M059J (cell line): Measurements from ENCODE around the gene UBE2I. TPM values are rescaled to one million over a fixed set of nuclear protein-coding genes. Genes with fewer than 3 reads are reported as not detected.
"Not testable (repeated sequence)": the region's sequence is repeated elsewhere in the genome, so short reads cannot be mapped to it uniquely, and the experiment has no call there.

Experiments
- DNase-seq: peaks from one replicate; pipeline ENCODE4 v3.0.0-alpha.2; 2012; ENCODE audit warnings: low read depth
- total RNA-seq: library from RNA; depleted of rRNA; stranded (reverse); fragments of >200 nt; shearing (Covaris generic); gene quantifications from 2 replicates; pipeline ENCODE4 v1.2.3, GENCODE V29; 2014

UBE2I gene
- total RNA-seq, 1 experiment from 2014 or later, result 85.7 TPM

- DNase-seq, result no peak
Measured at GRCh38 chr16:1314399-1315068, 5.1 kb downstream of the UBE2I start.

GRCh38 chr16:1315081-1316032 is 5.9 kb downstream of the UBE2I start:
- no peak for DNase-seq

- no peak for DNase-seq
Measured at GRCh38 chr16:1316033-1316405, 6.6 kb downstream of the UBE2I start.

GRCh38 chr16:1317479-1318267 is 8.2 kb downstream of the UBE2I start:
- no peak for DNase-seq

- no peak for DNase-seq
Measured at GRCh38 chr16:1318268-1318545, 8.8 kb downstream of the UBE2I start.

GRCh38 chr16:1319041-1319440 is 9.6 kb downstream of the UBE2I start:
- DNase-seq, result no peak

GRCh38 chr16:1320097-1320496 is 10.7 kb downstream of the UBE2I start:
- DNase-seq, result no peak

GRCh38 chr16:1320658-1321240 is 11.3 kb downstream of the UBE2I start:
- DNase-seq, result no peak

GRCh38 chr16:1322407-1322806 is 13.0 kb downstream of the UBE2I start:
- DNase-seq, result no peak

GRCh38 chr16:1323296-1324239 is 14.1 kb downstream of the UBE2I start:
- no peak for DNase-seq

- DNase-seq, result no peak
Measured at GRCh38 chr16:1324286-1324826, 14.9 kb downstream of the UBE2I start.

GRCh38 chr16:1325261-1325660 is 15.8 kb downstream of the UBE2I start:
- DNase-seq, result no peak

- DNase-seq, result no peak
Measured at GRCh38 chr16:1325673-1326371, 16.4 kb downstream of the UBE2I start.

- no peak for DNase-seq
Measured at GRCh38 chr16:1326391-1326790, 17.0 kb downstream of the UBE2I start.

- no peak for DNase-seq
Measured at GRCh38 chr16:1326946-1327618, 17.6 kb downstream of the UBE2I start.

- DNase-seq, result no peak
Measured at GRCh38 chr16:1327619-1327947, 18.1 kb downstream of the UBE2I start.

- DNase-seq, result not testable (repeated sequence)
Measured at GRCh38 chr16:1328136-1328535, 18.7 kb downstream of the UBE2I start.

GRCh38 chr16:1328961-1329360 is 19.5 kb downstream of the UBE2I start:
- DNase-seq, result not testable (repeated sequence)

- no peak for DNase-seq
Measured at GRCh38 chr16:1330260-1330914, 21.0 kb downstream of the UBE2I start.
